Caco-2 (cell line): ENCODE results near the gene BCORL1. TPM values are rescaled to one million over a fixed set of nuclear protein-coding genes. Genes with fewer than 3 reads are reported as not detected.

Source experiments
- BruUV-seq: library from RNA; stranded (reverse); fragments of 400-500 nt; replicated peaks from 2 replicates; lab custom pipeline; 2021; lab: Mats Ljungman, UMichigan
- CTCF ChIA-PET: fragments of 300-600 bp; sonication (Branson Sonifier 250); formaldehyde crosslinking; loops from one replicate; lab custom pipeline; 2022; ENCODE audit warnings: antibody characterized with exemption; lab: Charles Lee
- POLR2A ChIA-PET: fragments of 300-600 bp; sonication (Branson Sonifier 250); formaldehyde crosslinking; loops from one replicate; lab custom pipeline; 2022; ENCODE audit warnings: antibody characterized with exemption; lab: Charles Lee
- DNase-seq, 2 experiments: peaks; one replicate each; pipeline versions ENCODE4 v3.0.0 to v3.0.0-alpha.2; 2020 to 2022
- H3K27me3 ChIP-seq: replicated peaks from 2 replicates; pipeline ENCODE4 v1.6.0; 2011; ENCODE audit warnings: low read length; ENCODE audit not compliant: control insufficient read depth, insufficient read depth
- H3K36me3 ChIP-seq: 2 replicates; pipeline ENCODE4 v1.5.1; 2011; ENCODE audit warnings: low read length; ENCODE audit not compliant: control insufficient read depth, insufficient read depth
- H3K4me1 ChIP-seq: fragments of 250-450 bp; sonication (Bioruptor Pico); 2 replicates; pipeline ENCODE4 v1.5.1; 2020; ENCODE audit warnings: mild to moderate bottlenecking
- H3K4me3 ChIP-seq: 2 replicates; pipeline ENCODE4 v1.5.1; 2011; ENCODE audit warnings: low read depth, mild to moderate bottlenecking, control low read depth, low read length
- H3K9me3 ChIP-seq: fragments of 250-450 bp; sonication (Bioruptor Pico); 2 replicates; pipeline ENCODE4 v1.5.1; 2020; ENCODE audit warnings: mild to moderate bottlenecking, moderate library complexity
- H3K27ac Mint-ChIP-seq: one replicate; pipeline ENCODE4 v1.8.0; 2022; ENCODE audit warnings: mixed read lengths; ENCODE audit not compliant: unreplicated experiment
- H3K27me3 Mint-ChIP-seq: one replicate; pipeline ENCODE4 v1.8.0; 2022; ENCODE audit warnings: mixed read lengths; ENCODE audit not compliant: insufficient read depth, unreplicated experiment
- H3K36me3 Mint-ChIP-seq: one replicate; pipeline ENCODE4 v1.8.0; 2022; ENCODE audit warnings: mild to moderate bottlenecking, mixed read lengths; ENCODE audit not compliant: insufficient read depth, unreplicated experiment
- H3K4me1 Mint-ChIP-seq: one replicate; pipeline ENCODE4 v1.8.0; 2022; ENCODE audit warnings: low read depth, mixed read lengths; ENCODE audit not compliant: unreplicated experiment
- H3K4me3 Mint-ChIP-seq: one replicate; pipeline ENCODE4 v1.8.0; 2022; ENCODE audit warnings: mild to moderate bottlenecking, moderate library complexity, mixed read lengths; ENCODE audit not compliant: unreplicated experiment
- H3K9me3 Mint-ChIP-seq: one replicate; pipeline ENCODE4 v1.8.0; 2022; ENCODE audit warnings: mixed read lengths; ENCODE audit not compliant: unreplicated experiment
- CTCF ChIP-seq, 2 experiments: fragments of 200-600 bp in 1 of 2; IDR thresholded peaks; 1 replicate in 1 of 2; 2 replicates in 1 of 2; pipeline versions ENCODE4 v1.5.1 to v1.8.0; 2011 to 2022; ENCODE audit warnings: antibody characterized with exemption in 1 of 2, control low read depth in 1 of 2, inconsistent platforms in 1 of 2, low read depth in 1 of 2, low read length in 1 of 2, mild to moderate bottlenecking in 1 of 2, moderate library complexity in 1 of 2; ENCODE audit not compliant: insufficient read depth in 1 of 2, severe bottlenecking in 1 of 2, unreplicated experiment in 1 of 2
- intact Hi-C: fragments of 100-400 bp; cut with micrococcal nuclease; formaldehyde crosslinking; loops from one replicate; pipeline ENCODE4 v1.10.0; 2022; ENCODE audit not compliant: unreplicated experiment
- total RNA-seq: library from RNA; stranded (reverse); gene quantifications from 2 replicates; pipeline ENCODE4 v1.2.3, GENCODE V29; 2022

Gene BCORL1
- total RNA-seq, 1 experiment from 2014 or later: 19.8 TPM

- no peak overlapping the region for H3K4me3 ChIP-seq
- Mint-ChIP-seq H3K36me3 (peaks cover 22% of the 10 kb centered on the region), H3K27me3 (no peaks in the 10 kb centered on the region), H3K9me3 (no peaks in the 10 kb centered on the region), H3K4me1 (peaks cover 11% of the 10 kb centered on the region), H3K27ac (no peak overlapping the region), H3K4me3 (no peak overlapping the region)
- no peaks in the 10 kb centered on the region for H3K27me3 ChIP-seq
- peaks cover 13% of the 10 kb centered on the region for H3K4me1 ChIP-seq
- no peaks in the 10 kb centered on the region for H3K36me3 ChIP-seq
- no peaks in the 10 kb centered on the region for H3K9me3 ChIP-seq
- no peak for TF ChIP-seq CTCF (IDR thresholded peaks at IDR 0.05; ENCODE audit: insufficient read depth in 1 of 2, low read depth in 1 of 2, low read length in 1 of 2, severe bottlenecking in 1 of 2, unreplicated experiment in 1 of 2)
- peak in 1 of 2 experiments; percentile 32 for DNase-seq
- POLR2A ChIA-PET: no interaction called here
- intact Hi-C loops: no loop called here
- CTCF ChIA-PET: no interaction called here
- BruUV-seq: no TSS peak
These were observed 115.2 kb downstream of the BCORL1 start for GRCh38 chrX:130097507-130098209.

GRCh38 chrX:130098210-130098552, 115.7 kb downstream of the BCORL1 start:
- H3K4me3 ChIP-seq: no peak overlapping the region
- Mint-ChIP-seq H3K27me3 (no peaks in the 10 kb centered on the region), H3K27ac (no peak overlapping the region), H3K4me3 (no peak overlapping the region), H3K9me3 (no peaks in the 10 kb centered on the region), H3K4me1 (peaks cover 12% of the 10 kb centered on the region), H3K36me3 (peaks cover 22% of the 10 kb centered on the region)
- no peak for TF ChIP-seq CTCF (IDR thresholded peaks at IDR 0.05; ENCODE audit: insufficient read depth in 1 of 2, low read depth in 1 of 2, low read length in 1 of 2, severe bottlenecking in 1 of 2, unreplicated experiment in 1 of 2)
- DNase-seq: no peak
- no peaks in the 10 kb centered on the region for H3K36me3 ChIP-seq
- peaks cover 13% of the 10 kb centered on the region for H3K4me1 ChIP-seq
- no peaks in the 10 kb centered on the region for H3K27me3 ChIP-seq
- CTCF ChIA-PET: interaction anchor here (1.0 kb wide), 1 partner anchor 18 kb away, joined by 3 read pairs; no protein-coding TSS in a partner anchor
- H3K9me3 ChIP-seq: no peaks in the 10 kb centered on the region
- no TSS peak for BruUV-seq
- POLR2A ChIA-PET: no interaction called here
- intact Hi-C loops: no loop called here

- DNase-seq: no peak
- Mint-ChIP-seq H3K27me3 (no peaks in the 10 kb centered on the region), H3K36me3 (peaks cover 22% of the 10 kb centered on the region), H3K4me3 (no peak overlapping the region), H3K9me3 (no peaks in the 10 kb centered on the region), H3K27ac (no peak overlapping the region), H3K4me1 (peaks cover 12% of the 10 kb centered on the region)
- no peaks in the 10 kb centered on the region for H3K27me3 ChIP-seq
- no peak overlapping the region for H3K4me3 ChIP-seq
- H3K9me3 ChIP-seq: no peaks in the 10 kb centered on the region
- intact Hi-C loops: no loop called here
- H3K4me1 ChIP-seq: peaks cover 13% of the 10 kb centered on the region
- no TSS peak for BruUV-seq
- ChIA-PET POLR2A (interaction anchor here (0.6 kb wide), 1 partner anchor 28 kb away, joined by 3 read pairs; no protein-coding TSS in a partner anchor), CTCF (no interaction called here)
- no peaks in the 10 kb centered on the region for H3K36me3 ChIP-seq
- TF ChIP-seq CTCF (IDR thresholded peaks at IDR 0.05; ENCODE audit: insufficient read depth in 1 of 2, low read depth in 1 of 2, low read length in 1 of 2, severe bottlenecking in 1 of 2, unreplicated experiment in 1 of 2): no peak
These were observed 117.7 kb downstream of the BCORL1 start for GRCh38 chrX:130100180-130100579.
